Measurements from ENCODE around the gene LRRK1. TPM values are rescaled to one million over a fixed set of nuclear protein-coding genes. Genes with fewer than 3 reads are reported as not detected.

The LRRK1 gene
- total RNA-seq, 4 donors from 2014 or later = 2.6 to 36.6 (median 13.1) TPM

- TF ChIP-seq CTCF (IDR thresholded peaks at IDR 0.05) = no peak
- TF ChIP-seq POLR2A (IDR thresholded peaks at IDR 0.05) = no peak
These were observed 9.6 kb downstream of the LRRK1 start for GRCh38 chr15:100928632-100929280.

GRCh38 chr15:100929641-100930042 is 10.5 kb downstream of the LRRK1 start:
- no peak overlapping the region for H3K27ac ChIP-seq

More at GRCh38 chr15:100928632-100929280, 9.6 kb downstream of the LRRK1 start:
- H3K4me1 ChIP-seq = no peaks in the 10 kb centered on the region
- no peaks in the 10 kb centered on the region for H3K36me3 ChIP-seq
- intact Hi-C loops (cut with DNase I; ENCODE audit: low total_unique reads) = no loop called here
- no peak for DNase-seq
- H3K27me3 ChIP-seq = no peaks in the 10 kb centered on the region
- no peak overlapping the region for H3K27ac ChIP-seq
- H3K9me3 ChIP-seq = no peaks in the 10 kb centered on the region
- H3K4me3 ChIP-seq = no peak overlapping the region

GRCh38 chr15:100930306-100930848 is 11.2 kb downstream of the LRRK1 start:
- DNase-seq = no peak
- TF ChIP-seq CTCF (IDR thresholded peaks at IDR 0.05) (no peak), POLR2A (IDR thresholded peaks at IDR 0.05) (no peak)
- Histone ChIP-seq H3K4me1 (no peaks in the 10 kb centered on the region), H3K27me3 (no peaks in the 10 kb centered on the region), H3K9me3 (no peaks in the 10 kb centered on the region), H3K4me3 (no peak overlapping the region), H3K36me3 (no peaks in the 10 kb centered on the region), H3K27ac (no peak overlapping the region)
- intact Hi-C loops (cut with DNase I; ENCODE audit: low total_unique reads) = no loop called here

More at GRCh38 chr15:100929641-100930042, 10.5 kb downstream of the LRRK1 start:
- TF ChIP-seq CTCF (IDR thresholded peaks at IDR 0.05) = no peak
- no peak for TF ChIP-seq POLR2A (IDR thresholded peaks at IDR 0.05)
- DNase-seq = no peak
- H3K36me3 ChIP-seq = no peaks in the 10 kb centered on the region
- no peak overlapping the region for H3K4me3 ChIP-seq
- H3K4me1 ChIP-seq = no peaks in the 10 kb centered on the region
- H3K27me3 ChIP-seq = no peaks in the 10 kb centered on the region
- no peaks in the 10 kb centered on the region for H3K9me3 ChIP-seq
- intact Hi-C loops (cut with DNase I; ENCODE audit: low total_unique reads) = no loop called here

GRCh38 chr15:100931143-100931890 is 12.2 kb downstream of the LRRK1 start:
- intact Hi-C loops (cut with DNase I; ENCODE audit: low total_unique reads) = no loop called here
- Histone ChIP-seq H3K27ac (no peak overlapping the region), H3K4me1 (no peaks in the 10 kb centered on the region), H3K27me3 (no peaks in the 10 kb centered on the region), H3K36me3 (no peaks in the 10 kb centered on the region), H3K4me3 (no peak overlapping the region), H3K9me3 (no peaks in the 10 kb centered on the region)
- DNase-seq = no peak
- TF ChIP-seq POLR2A (IDR thresholded peaks at IDR 0.05) = no peak

DNA sequence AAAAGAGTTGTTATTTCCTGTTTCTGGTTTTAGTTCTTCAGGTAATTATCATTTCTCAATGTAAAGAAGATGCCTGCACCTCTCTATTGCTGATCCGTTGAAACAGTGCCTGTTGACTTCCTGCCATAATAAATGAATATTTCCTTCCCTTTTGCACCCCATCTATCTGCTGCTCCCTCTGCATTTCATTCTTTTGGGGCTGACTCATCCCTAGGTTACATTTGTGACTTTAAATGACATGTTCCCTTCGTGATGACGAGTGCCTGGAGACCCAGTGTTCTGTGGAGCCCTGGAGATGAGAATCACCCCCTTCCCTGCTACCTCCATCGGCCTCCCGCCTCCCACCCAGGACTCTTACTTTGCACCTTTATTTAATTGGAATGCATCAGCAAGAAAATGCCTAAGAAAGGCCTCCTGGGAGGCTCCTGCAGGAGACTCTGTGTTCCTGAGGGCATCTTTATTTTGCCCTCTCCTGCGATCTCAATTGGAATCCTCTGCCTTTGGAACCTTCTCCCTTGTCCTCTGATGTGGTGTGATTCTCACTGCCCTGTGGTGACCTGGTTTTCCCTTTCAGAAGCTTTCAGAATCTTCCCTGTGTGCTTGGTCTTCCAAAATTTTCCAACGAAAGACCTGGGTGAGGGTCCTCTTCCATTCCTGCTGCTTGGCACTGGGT is 13.7 kb downstream of the LRRK1 start:
- DNase-seq = no peak
- no peaks in the 10 kb centered on the region for H3K36me3 ChIP-seq
- no peak overlapping the region for H3K4me3 ChIP-seq
- no peak overlapping the region for H3K27ac ChIP-seq
- intact Hi-C loops (cut with DNase I; ENCODE audit: low total_unique reads) = no loop called here
- no peaks in the 10 kb centered on the region for H3K4me1 ChIP-seq
- TF ChIP-seq CTCF (IDR thresholded peaks at IDR 0.05) (no peak), POLR2A (IDR thresholded peaks at IDR 0.05) (no peak)
- peaks cover 0 to 4% of the 10 kb centered on the region in 2 donors for H3K9me3 ChIP-seq
- H3K27me3 ChIP-seq = no peaks in the 10 kb centered on the region

All from uterus (tissue), 4 donors.